GM19193 (cell line): ENCODE data around the gene AGK.

Experiments used
- POLR2A ChIP-seq: IDR thresholded peaks from 4 replicates; pipeline ENCODE4 v1.6.1; 2011; ENCODE audit not compliant: insufficient read depth, insufficient read length; ENCODE audit errors: extremely low read depth

AGK gene

GRCh38 chr7:141668853-141669252 lies 117.6 kb downstream of the AGK start:
- no peak for TF ChIP-seq POLR2A

- TF ChIP-seq POLR2A = no peak
Observed at GRCh38 chr7:141671705-141672496, 120.7 kb downstream of the AGK start.

- no peak for TF ChIP-seq POLR2A
Observed at GRCh38 chr7:141673346-141673745, 122.1 kb downstream of the AGK start.

- TF ChIP-seq POLR2A = no peak
Observed at GRCh38 chr7:141674171-141674671, 123.0 kb downstream of the AGK start.

GRCh38 chr7:141674702-141675101 lies 123.5 kb downstream of the AGK start:
- no peak for TF ChIP-seq POLR2A

GRCh38 chr7:141675436-141676215 lies 124.4 kb downstream of the AGK start:
- TF ChIP-seq POLR2A = no peak

GRCh38 chr7:141676618-141677017 lies 125.4 kb downstream of the AGK start:
- no peak for TF ChIP-seq POLR2A

- TF ChIP-seq POLR2A = no peak
Observed at GRCh38 chr7:141679014-141679413, 127.8 kb downstream of the AGK start.

- no peak for TF ChIP-seq POLR2A
Observed at GRCh38 chr7:141685285-141686023, 134.2 kb downstream of the AGK start.

GRCh38 chr7:141686074-141686473 lies 134.9 kb downstream of the AGK start:
- TF ChIP-seq POLR2A = no peak

- TF ChIP-seq POLR2A = no peak
Observed at GRCh38 chr7:141686670-141687069, 135.5 kb downstream of the AGK start.

GRCh38 chr7:141688043-141688442 lies 136.8 kb downstream of the AGK start:
- TF ChIP-seq POLR2A = no peak

- no peak for TF ChIP-seq POLR2A
Observed at GRCh38 chr7:141691540-141691939, 140.3 kb downstream of the AGK start.

- TF ChIP-seq POLR2A = no peak
Observed at GRCh38 chr7:141691961-141692360, 140.8 kb downstream of the AGK start.

GRCh38 chr7:141693082-141693481 lies 141.9 kb downstream of the AGK start:
- TF ChIP-seq POLR2A = no peak
